Tongue (tissue), 2 donors: ENCODE measurements around the gene MYL6B. TPM values are rescaled to one million over a fixed set of nuclear protein-coding genes. Genes with fewer than 3 reads are reported as not detected.
"Not testable (repeated sequence)": the region's sequence is repeated elsewhere in the genome, so short reads cannot be mapped to it uniquely, and the experiment has no call there.

Experiments used
- DNase-seq: peaks from one replicate; pipeline ENCODE4 v3.0.0-alpha.2; 2015
- total RNA-seq: library from RNA; depleted of rRNA; stranded (reverse); fragments of >200 nt; gene quantifications from one replicate; pipeline ENCODE4 v1.2.3, GENCODE V29; 2014

The MYL6B gene
- total RNA-seq, 1 donor from 2014 or later = 136 TPM

- DNase-seq = no peak
Measured at GRCh38 chr12:56172839-56173238, 20.5 kb downstream of the MYL6B start.

GRCh38 chr12:56178347-56178746 lies 26.0 kb downstream of the MYL6B start:
- DNase-seq = no peak

GRCh38 chr12:56186957-56187356 lies 34.6 kb downstream of the MYL6B start:
- no peak for DNase-seq

GRCh38 chr12:56188131-56188777 lies 35.9 kb downstream of the MYL6B start:
- DNase-seq = no peak

- peak; percentile 55 for DNase-seq
Measured at GRCh38 chr12:56188778-56189098, 36.4 kb downstream of the MYL6B start.

GRCh38 chr12:56189099-56189917 lies 36.9 kb downstream of the MYL6B start, which contains the start of gene SMARCC2:
Gene SMARCC2, minus strand, starts transcription at chr12:56189483. Its CDS starts 22 bp downstream, at chr12:56189461.
- DNase-seq = peak; percentile 94

GRCh38 chr12:56189918-56190694 lies 37.7 kb downstream of the MYL6B start:
- DNase-seq = peak; percentile 97

- DNase-seq = peak; percentile 29
Measured at GRCh38 chr12:56190695-56191155, 38.3 kb downstream of the MYL6B start.

- no peak for DNase-seq
Measured at GRCh38 chr12:56192582-56192981, 40.2 kb downstream of the MYL6B start.

- peak; percentile 93 for DNase-seq
Measured at GRCh38 chr12:56193025-56193578, 40.7 kb downstream of the MYL6B start.

- DNase-seq = not testable (repeated sequence)
Measured at GRCh38 chr12:56196818-56197550, 44.6 kb downstream of the MYL6B start.

- DNase-seq = no peak
Measured at GRCh38 chr12:56197921-56198635, 45.7 kb downstream of the MYL6B start.

- no peak for DNase-seq
Measured at GRCh38 chr12:56198836-56199235, 46.4 kb downstream of the MYL6B start.

- no peak for DNase-seq
Measured at GRCh38 chr12:56202366-56202765, 50.0 kb downstream of the MYL6B start.

- no peak for DNase-seq
Measured at GRCh38 chr12:56202838-56203237, 50.5 kb downstream of the MYL6B start.

GRCh38 chr12:56204275-56204674 lies 51.9 kb downstream of the MYL6B start:
- DNase-seq = no peak

GRCh38 chr12:56205445-56205844 lies 53.1 kb downstream of the MYL6B start:
- DNase-seq = no peak

- DNase-seq = peak; percentile 59
Measured at GRCh38 chr12:56206452-56207166, 54.2 kb downstream of the MYL6B start.
